Sciatic nerve (tissue), 2 donors: ENCODE measurements around the gene SPACA7. TPM values are rescaled to one million over a fixed set of nuclear protein-coding genes. Genes with fewer than 3 reads are reported as not detected.

ENCODE experiments used
- ATAC-seq: fragments of 200-7000 bp; cut with Tn5 transposase; one replicate; pipeline ENCODE4 v1.9.1; 2020; ENCODE audit warnings: mild to moderate bottlenecking, moderate library complexity
- DNase-seq: peaks from one replicate; pipeline ENCODE4 v3.0.0-alpha.2; 2020; ENCODE audit warnings: low spot score
- intact Hi-C: fragments of 100-400 bp; cut with DNase I; formaldehyde crosslinking; loops from one replicate; pipeline ENCODE4 v1.14.2; 2022
- total RNA-seq: library from RNA; stranded (reverse); fragmentation: NEBNext Ultra II Directional; extraction: Animal tissue kit (Norgen Biotek cat#: 25700); gene quantifications from one replicate; pipeline ENCODE4 v1.2.1, GENCODE V29; 2021
- donor health status: DM: no; HTN: no; CAD: no.
- donor health status: DM: no; HTN: no; CAD: no.

Gene SPACA7
- total RNA-seq, 1 donor from 2014 or later: not detected

- ATAC-seq (no peak), DNase-seq (no peak)
- intact Hi-C loops: no loop called here
Observed at GRCh38 chr13:112454648-112455334, 78.6 kb downstream of the SPACA7 start.

- intact Hi-C loops: no loop called here
- ATAC-seq: no peak
- DNase-seq: no peak
Observed at GRCh38 chr13:112455476-112456059, 79.4 kb downstream of the SPACA7 start.

- intact Hi-C loops: no loop called here
- ATAC-seq: no peak
- no peak for DNase-seq
Observed at GRCh38 chr13:112456138-112457056, 80.2 kb downstream of the SPACA7 start.

- DNase-seq (no peak), ATAC-seq (no peak)
- intact Hi-C loops: no loop called here
Observed at GRCh38 chr13:112457081-112457480, 80.9 kb downstream of the SPACA7 start.

- ATAC-seq (no peak), DNase-seq (no peak)
- intact Hi-C loops: no loop called here
Observed at GRCh38 chr13:112457485-112457884, 81.3 kb downstream of the SPACA7 start.

- no peak for ATAC-seq
- no peak for DNase-seq
- intact Hi-C loops: no loop called here
Observed at GRCh38 chr13:112462408-112462807, 86.3 kb downstream of the SPACA7 start.

GRCh38 chr13:112464720-112465119 lies 88.6 kb downstream of the SPACA7 start:
- ATAC-seq: no peak
- intact Hi-C loops: no loop called here
- DNase-seq: no peak

- DNase-seq (no peak), ATAC-seq (no peak)
- intact Hi-C loops: no loop called here
Observed at GRCh38 chr13:112465251-112466131, 89.3 kb downstream of the SPACA7 start.

GRCh38 chr13:112466132-112467058 lies 90.2 kb downstream of the SPACA7 start:
- intact Hi-C loops: no loop called here

GRCh38 chr13:112467236-112467635 lies 91.1 kb downstream of the SPACA7 start:
- DNase-seq (no peak), ATAC-seq (no peak)
- intact Hi-C loops: no loop called here

More at GRCh38 chr13:112466132-112467058, 90.2 kb downstream of the SPACA7 start:
- DNase-seq (no peak), ATAC-seq (no peak)

GRCh38 chr13:112468069-112468468 lies 91.9 kb downstream of the SPACA7 start:
- intact Hi-C loops: no loop called here
- no peak for ATAC-seq
- no peak for DNase-seq

- intact Hi-C loops: no loop called here
- DNase-seq: no peak
Observed at GRCh38 chr13:112469071-112469745, 93.1 kb downstream of the SPACA7 start.

GRCh38 chr13:112473818-112474217 lies 97.7 kb downstream of the SPACA7 start:
- intact Hi-C loops: no loop called here
- ATAC-seq (no peak), DNase-seq (no peak)

More at GRCh38 chr13:112469071-112469745, 93.1 kb downstream of the SPACA7 start:
- no peak for ATAC-seq

GRCh38 chr13:112474869-112475268 lies 98.7 kb downstream of the SPACA7 start:
- intact Hi-C loops: no loop called here
- ATAC-seq (no peak), DNase-seq (no peak)

GRCh38 chr13:112475889-112476288 lies 99.7 kb downstream of the SPACA7 start:
- intact Hi-C loops: no loop called here
- DNase-seq (no peak), ATAC-seq (no peak)

GRCh38 chr13:112477070-112477619 lies 101.0 kb downstream of the SPACA7 start:
- ATAC-seq: no peak
- intact Hi-C loops: no loop called here
- DNase-seq: no peak

- ATAC-seq (no peak), DNase-seq (no peak)
- intact Hi-C loops: no loop called here
Observed at GRCh38 chr13:112479389-112479788, 103.2 kb downstream of the SPACA7 start.
